Measurements from ENCODE around the gene GPR18.
"Not testable (repeated sequence)": the region's sequence is repeated elsewhere in the genome, so short reads cannot be mapped to it uniquely, and the experiment has no call there.

GPR18 gene

GRCh38 chr13:99265162-99265800 is 7.1 kb upstream of the GPR18 start:
- no peak for DNase-seq

DNA sequence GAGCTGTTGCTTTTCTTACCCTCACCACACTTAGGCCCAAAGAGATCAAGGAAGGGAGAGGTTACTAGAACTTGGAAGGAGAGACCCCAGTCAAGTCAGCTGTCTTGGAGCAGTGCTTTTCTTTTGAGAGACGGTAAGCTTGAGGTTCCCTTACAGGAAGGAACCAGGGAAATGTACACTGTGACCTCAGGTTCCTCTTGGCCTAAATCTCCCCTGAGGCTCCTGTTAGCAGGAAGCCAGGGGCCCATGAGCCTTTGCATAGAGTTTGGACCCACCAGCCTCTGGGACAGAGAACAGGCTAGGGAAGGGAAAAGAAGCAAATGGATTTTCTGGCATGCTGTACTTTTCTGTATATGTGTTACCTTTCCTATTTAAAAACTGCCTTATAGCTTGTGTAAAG is 5.9 kb upstream of the GPR18 start:
- no peak for DNase-seq

GRCh38 chr13:99263126-99263785 is 5.1 kb upstream of the GPR18 start:
- no peak for DNase-seq

GRCh38 chr13:99261059-99261458 is 2.9 kb upstream of the GPR18 start:
- no peak for DNase-seq

- no peak for DNase-seq
Measured at GRCh38 chr13:99260216-99260615, 2.0 kb upstream of the GPR18 start.

DNA sequence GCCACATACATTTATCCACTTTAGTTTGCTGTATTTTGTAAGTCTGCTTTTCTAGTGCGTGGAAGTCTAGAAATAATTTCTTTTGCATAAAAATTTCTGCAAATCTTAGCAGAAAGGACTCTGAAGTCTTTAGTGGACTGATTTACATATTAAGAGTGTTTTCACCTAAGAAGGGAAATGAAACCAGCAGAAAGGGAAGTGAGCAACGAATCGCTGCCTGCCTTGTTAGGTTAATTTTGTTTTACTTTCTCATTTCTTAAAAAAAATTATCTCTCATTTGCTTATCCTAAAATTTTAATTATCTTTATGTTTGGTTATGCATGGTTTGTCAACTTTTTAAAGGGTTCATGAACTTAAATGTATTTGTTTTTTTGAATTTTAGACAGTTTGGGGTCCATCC is 767 bp upstream of the GPR18 start:
- DNase-seq: no peak

GRCh38 chr13:99257291-99257690 is 888 bp downstream of the GPR18 start:
- no peak for DNase-seq

DNA sequence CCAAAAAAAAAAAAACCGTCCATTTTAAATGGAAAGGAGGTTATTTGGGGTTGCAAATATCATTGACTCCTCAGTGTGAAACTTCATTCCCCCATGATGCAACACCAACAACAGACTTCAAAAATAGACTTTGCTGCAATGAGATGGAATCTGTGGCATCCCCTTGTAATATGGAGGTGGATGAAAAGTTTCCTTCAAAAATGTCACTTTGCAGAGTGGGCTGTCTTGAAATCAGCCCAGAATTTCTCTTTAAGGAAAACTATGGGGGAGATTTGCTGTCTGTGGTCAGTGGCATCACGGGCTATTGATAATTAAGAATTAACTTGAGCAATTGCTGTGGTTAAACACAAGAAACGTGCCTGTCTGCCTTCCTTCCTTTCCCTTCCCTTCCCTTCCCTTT is 1.5 kb downstream of the GPR18 start:
- no peak for DNase-seq

DNA sequence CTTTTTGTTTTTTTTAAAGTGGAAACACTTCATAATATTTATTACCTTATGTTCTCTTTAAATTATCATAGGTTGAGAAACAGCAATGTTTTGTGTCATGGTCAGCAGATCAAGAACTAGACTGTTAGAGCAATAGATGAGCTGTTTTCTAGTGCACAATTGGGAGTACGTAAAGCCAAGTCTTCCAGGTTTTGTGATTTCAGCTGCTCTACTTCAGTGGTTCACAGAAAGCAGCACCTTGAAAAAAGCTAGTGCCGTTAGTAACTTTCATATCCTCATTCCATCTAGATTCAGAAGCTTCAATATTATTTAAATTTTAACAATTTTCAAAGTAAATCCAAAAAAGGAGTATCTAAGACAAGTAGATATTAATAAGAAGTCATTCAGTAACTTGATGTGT is 1.9 kb downstream of the GPR18 start:
- no peak for DNase-seq

DNA sequence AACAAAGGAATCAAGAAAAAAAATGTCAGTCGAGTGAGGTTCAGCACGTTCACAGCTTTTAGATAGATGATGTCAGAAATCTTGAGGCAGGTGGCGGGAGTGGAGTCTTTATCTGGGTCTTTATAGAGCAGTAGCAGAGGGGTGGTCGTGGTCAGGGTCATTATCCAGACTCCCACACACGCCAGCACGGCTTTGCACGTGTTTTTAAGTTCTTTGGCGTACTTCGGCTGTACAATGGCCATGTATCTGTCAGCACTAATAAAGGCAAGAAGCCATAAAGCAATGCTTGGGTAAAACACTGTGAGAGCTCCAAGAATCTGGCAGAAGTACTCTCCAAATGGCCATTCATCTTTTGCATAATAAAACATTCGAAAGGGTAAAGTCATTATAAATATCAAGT is 2.9 kb downstream of the GPR18 start:
- no peak for DNase-seq

GRCh38 chr13:99254830-99255229 is 3.3 kb downstream of the GPR18 start:
- DNase-seq: no peak

GRCh38 chr13:99251921-99252320 is 6.3 kb downstream of the GPR18 start:
- DNase-seq: no peak

GRCh38 chr13:99250982-99251825 is 7.0 kb downstream of the GPR18 start:
- DNase-seq: no peak

DNA sequence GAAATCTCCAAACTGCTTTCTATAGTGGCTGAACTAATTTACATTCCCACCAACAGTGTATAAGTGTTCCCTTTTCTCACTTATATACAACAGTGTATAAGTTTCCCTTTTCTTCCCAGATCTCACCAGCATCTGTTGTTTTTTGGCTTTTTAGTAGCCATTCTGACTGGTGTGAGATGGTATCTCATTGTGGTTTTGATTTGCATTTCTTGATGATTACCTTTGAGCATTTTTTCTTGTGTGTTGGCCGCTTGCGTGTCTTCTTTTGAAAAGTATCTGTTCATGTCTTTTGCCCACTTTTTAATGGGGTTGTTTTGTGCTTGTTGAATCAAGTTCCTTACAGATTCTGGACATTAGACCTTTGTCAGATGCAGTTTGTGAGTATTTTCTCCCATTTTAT is 8.6 kb downstream of the GPR18 start:
- not testable (repeated sequence) for DNase-seq

- not testable (repeated sequence) for DNase-seq
Measured at GRCh38 chr13:99249178-99249577, 9.0 kb downstream of the GPR18 start.

DNA sequence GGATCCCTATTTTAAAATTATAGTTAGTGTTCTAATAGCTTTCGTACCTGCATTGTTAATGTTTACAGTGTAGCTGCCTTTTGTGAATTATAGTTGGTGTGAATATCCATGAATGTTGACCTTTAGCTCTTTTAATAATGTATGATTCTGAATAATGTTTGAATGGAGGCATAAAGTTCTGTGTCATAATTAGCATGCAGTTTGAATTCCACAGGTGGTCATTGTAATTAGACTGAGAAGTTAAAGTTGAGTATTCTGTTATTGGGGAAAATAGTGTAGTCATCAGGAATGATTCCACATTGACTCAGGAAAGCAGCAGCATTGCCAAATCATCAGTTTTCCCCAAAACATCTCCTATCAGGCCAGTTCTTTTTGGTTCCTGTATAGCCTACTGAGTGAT is 12.1 kb downstream of the GPR18 start:
- DNase-seq: no peak

- DNase-seq: no peak
Measured at GRCh38 chr13:99237981-99238662, 20.1 kb downstream of the GPR18 start.

DNA sequence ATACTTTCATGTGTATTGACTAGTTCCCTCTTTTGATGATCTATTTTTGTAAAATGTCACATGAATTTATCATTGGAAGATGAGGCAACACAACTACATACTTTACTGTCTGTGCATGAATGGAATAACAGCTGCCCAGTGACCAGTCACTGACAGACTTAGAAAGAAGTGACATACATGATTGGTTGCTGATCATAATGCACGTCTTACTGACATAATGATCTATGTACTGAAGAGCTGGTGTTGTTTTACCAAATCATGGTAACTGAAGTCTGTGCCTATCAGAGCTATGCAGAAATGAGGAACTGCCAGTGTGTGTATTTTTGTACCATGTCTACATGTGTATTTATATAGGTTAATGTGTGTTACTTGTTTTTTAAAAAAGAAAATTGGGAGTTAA is 26.5 kb downstream of the GPR18 start:
- no peak for DNase-seq

GRCh38 chr13:99230991-99231390 is 27.2 kb downstream of the GPR18 start:
- DNase-seq: no peak

DNA sequence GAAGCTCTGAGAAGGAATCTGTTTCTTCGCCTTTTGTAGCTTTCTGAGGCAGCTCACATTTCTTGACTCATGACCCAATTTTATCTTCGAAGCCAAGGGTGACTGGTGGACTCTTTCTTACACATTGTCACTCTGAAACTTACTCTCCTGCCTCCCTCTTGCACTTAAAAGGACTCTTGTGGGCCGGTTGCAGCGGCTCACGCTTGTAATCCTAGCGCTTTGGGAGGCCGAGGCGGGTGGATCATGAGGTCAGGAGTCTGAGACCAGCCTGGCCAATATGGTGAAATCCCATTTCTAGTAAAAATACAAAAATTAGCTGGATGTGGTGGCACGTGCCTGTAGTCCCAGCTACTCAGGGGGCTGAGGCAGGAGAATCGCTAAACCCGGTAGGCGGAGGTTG is 27.6 kb downstream of the GPR18 start:
- not testable (repeated sequence) for DNase-seq

GRCh38 chr13:99228737-99229691 is 29.2 kb downstream of the GPR18 start:
- no peak for DNase-seq
